Measurements from ENCODE around the gene NTHL1.

The NTHL1 gene

DNA sequence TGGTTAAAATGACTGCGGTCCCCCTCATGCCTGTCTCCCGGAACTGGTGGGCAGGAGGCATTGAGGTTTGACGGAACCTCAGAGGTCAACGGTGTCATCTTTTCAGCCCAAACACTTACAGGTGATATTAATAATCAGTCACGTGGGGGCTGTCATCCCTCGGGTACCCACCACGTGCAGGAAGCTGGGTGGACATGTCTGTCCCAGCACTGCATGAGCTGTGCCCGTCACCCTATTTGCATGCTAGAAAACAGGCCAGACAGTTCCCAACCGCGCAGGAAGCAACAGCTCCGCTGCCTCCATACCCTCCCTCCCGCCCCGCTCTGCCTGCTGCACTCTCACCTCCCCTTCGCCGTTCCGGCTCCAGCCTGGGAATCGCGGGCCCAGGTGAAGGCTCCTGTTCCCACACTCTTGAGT, 56.5 kb downstream of the NTHL1 start:
- peak; percentile 17 for DNase-seq

DNA sequence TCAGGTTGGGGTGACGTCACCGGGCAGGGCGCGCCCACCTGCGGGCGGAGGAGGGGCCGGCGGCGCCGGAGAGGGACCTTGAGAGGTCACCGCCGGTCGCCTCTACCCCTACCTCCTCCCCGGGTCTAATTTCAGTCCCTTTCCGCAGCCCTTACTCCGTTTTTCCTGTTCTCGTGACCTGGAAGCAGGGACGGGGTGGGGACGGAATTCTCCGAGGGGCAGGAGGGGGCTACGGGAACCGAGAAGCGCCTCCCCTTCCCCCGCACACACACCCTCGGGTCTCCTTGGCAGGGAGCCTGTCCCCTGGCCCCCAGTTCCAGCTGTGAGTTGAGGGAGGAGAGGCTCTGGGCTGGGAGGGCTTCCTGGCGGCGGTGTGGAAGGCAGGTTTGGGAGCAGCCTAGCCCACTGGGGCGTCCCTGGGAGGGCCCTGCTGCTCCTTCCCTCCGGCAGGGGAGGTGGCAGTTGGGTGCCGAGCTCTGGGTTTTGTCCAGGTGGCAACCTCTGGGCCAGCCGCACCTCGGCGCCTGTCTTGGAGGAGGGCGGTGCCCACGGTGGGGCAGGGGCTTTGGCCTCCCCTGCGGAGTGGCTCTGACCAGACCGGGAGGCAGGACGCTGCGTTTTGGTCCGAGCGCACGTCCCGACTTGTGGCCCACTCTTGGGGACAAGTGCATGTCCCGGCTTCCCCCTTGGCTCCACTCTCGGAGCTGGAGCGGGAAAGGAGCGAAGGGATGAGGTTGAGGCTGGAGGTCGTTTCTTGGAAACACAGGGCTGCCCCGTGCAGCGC, 57.1 kb downstream of the NTHL1 start:
- no peak for DNase-seq

DNA sequence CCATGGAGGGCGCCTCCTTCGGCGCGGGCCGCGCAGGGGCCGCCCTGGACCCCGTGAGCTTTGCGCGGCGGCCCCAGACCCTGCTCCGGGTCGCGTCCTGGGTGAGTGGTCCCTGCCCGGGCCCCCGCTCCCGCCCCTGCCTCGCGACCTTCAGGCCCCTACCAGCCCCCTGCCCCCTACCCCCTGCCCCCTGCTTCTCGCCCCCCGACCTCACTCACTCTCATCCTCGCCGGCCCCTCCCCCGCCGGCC, 57.6 kb downstream of the NTHL1 start:
- no peak for DNase-seq
